Right forelimb (tissue), 1 donor: ENCODE results near the gene MAPRE2.

ENCODE experiments used
- DNase-seq: peaks from one replicate; pipeline ENCODE4 v3.0.0-alpha.2; 2018

Gene MAPRE2

GRCh38 chr18:35063875-35064690 is 22.9 kb downstream of the MAPRE2 start:
- no peak for DNase-seq

- no peak for DNase-seq
These were observed 26.2 kb downstream of the MAPRE2 start for GRCh38 chr18:35067454-35067853.

GRCh38 chr18:35071819-35072247 is 30.6 kb downstream of the MAPRE2 start:
- DNase-seq = no peak

- no peak for DNase-seq
These were observed 31.4 kb downstream of the MAPRE2 start for GRCh38 chr18:35072616-35073015.

GRCh38 chr18:35073186-35074105 is 32.2 kb downstream of the MAPRE2 start:
- no peak for DNase-seq

GRCh38 chr18:35074581-35074980 is 33.4 kb downstream of the MAPRE2 start:
- no peak for DNase-seq

GRCh38 chr18:35075132-35075531 is 33.9 kb downstream of the MAPRE2 start:
- DNase-seq = no peak

GRCh38 chr18:35076135-35076924 is 35.1 kb downstream of the MAPRE2 start:
- no peak for DNase-seq

GRCh38 chr18:35077937-35078336 is 36.7 kb downstream of the MAPRE2 start:
- DNase-seq = no peak

GRCh38 chr18:35080058-35080457 is 38.8 kb downstream of the MAPRE2 start:
- DNase-seq = no peak

- DNase-seq = no peak
These were observed 42.0 kb downstream of the MAPRE2 start for GRCh38 chr18:35083174-35083712.

GRCh38 chr18:35084494-35085449 is 43.6 kb downstream of the MAPRE2 start:
- no peak for DNase-seq

GRCh38 chr18:35085450-35086380 is 44.5 kb downstream of the MAPRE2 start:
- DNase-seq = no peak

- DNase-seq = no peak
These were observed 45.5 kb downstream of the MAPRE2 start for GRCh38 chr18:35086704-35087103.

- DNase-seq = no peak
These were observed 46.5 kb downstream of the MAPRE2 start for GRCh38 chr18:35087726-35088125.

- no peak for DNase-seq
These were observed 47.7 kb downstream of the MAPRE2 start for GRCh38 chr18:35088921-35089320.

GRCh38 chr18:35089382-35089781 is 48.2 kb downstream of the MAPRE2 start:
- no peak for DNase-seq

GRCh38 chr18:35089891-35090550 is 48.8 kb downstream of the MAPRE2 start:
- no peak for DNase-seq

- no peak for DNase-seq
These were observed 50.6 kb downstream of the MAPRE2 start for GRCh38 chr18:35091841-35092240.
